Measurements from ENCODE around the gene CHSY1. TPM values are rescaled to one million over a fixed set of nuclear protein-coding genes. Genes with fewer than 3 reads are reported as not detected.

CHSY1 gene
- total RNA-seq, 6 experiments from 2014 or later, result 29.2 to 44.2 (median 40.0) TPM

GRCh38 chr15:101210466-101210865 is 41.4 kb downstream of the CHSY1 start:
- Mint-ChIP-seq H3K36me3 (ENCODE audit: low read depth) (peaks cover 19% of the 10 kb centered on the region), H3K27me3 (ENCODE audit: insufficient read depth) (peaks cover 4% of the 10 kb centered on the region), H3K4me1 (ENCODE audit: low read depth) (peaks cover 73% of the 10 kb centered on the region), H3K9me3 (no peaks in the 10 kb centered on the region), H3K27ac (peak overlapping the region; percentile 66; the same call in 1 of the 2 replicates), H3K4me3 (no peak overlapping the region)
- TF ChIP-seq CTCF (IDR thresholded peaks at IDR 0.05), result no peak
- no peak for DNase-seq

DNA sequence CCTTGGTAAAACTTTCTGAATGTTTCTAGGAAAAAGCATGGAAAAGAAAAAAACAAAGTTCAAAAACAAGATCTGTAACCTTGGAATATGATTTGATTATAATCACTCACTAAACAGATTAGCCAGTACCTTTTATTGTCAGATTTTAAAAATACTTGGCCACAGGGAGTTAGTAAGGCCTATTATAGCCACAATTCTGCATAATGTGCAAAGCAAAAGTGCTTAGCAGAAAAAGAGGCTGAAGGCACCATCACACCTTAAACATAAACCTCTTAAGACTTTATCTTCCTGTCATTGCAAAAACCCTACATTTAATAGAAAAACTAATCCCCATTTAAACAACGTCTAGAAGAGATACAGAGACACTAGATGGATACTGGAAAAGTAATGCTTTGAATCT is 41.8 kb downstream of the CHSY1 start:
- Mint-ChIP-seq H3K36me3 (ENCODE audit: low read depth) (peaks cover 19% of the 10 kb centered on the region), H3K27ac (peak overlapping the region; percentile 66; the same call in 1 of the 2 replicates), H3K4me1 (ENCODE audit: low read depth) (peaks cover 77% of the 10 kb centered on the region), H3K4me3 (no peak overlapping the region), H3K9me3 (no peaks in the 10 kb centered on the region), H3K27me3 (ENCODE audit: insufficient read depth) (peaks cover 4% of the 10 kb centered on the region)
- no peak for DNase-seq
- no peak for TF ChIP-seq CTCF (IDR thresholded peaks at IDR 0.05)

DNA sequence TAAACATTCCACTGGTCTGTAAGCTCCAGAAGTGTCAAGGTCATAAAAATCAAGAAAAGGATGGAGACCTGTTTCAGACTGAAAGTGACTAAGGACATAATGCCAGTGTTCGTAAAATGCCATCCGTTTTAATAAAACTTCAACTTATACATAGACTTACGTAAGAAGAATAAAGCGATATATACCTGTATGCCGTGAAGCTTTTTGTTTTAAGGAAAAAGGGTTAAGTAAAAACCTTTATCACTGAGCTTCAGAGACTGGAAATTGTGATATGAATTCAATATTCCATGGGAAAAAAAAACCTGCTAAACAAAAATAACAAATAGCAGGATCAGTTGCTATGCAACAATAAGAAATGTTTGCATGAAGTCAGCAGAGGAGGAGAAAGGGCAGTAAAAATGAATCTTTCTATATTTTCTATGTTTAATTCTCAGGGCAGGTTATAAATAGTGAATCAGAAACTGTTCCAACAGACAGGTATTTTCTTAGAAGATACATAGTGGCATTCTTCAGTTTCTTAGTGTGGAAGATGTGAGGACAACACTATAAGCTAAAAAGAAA is 42.5 kb downstream of the CHSY1 start:
- peaks cover 19% of the 10 kb centered on the region for H3K36me3 Mint-ChIP-seq (ENCODE audit: low read depth)
- TF ChIP-seq CTCF (IDR thresholded peaks at IDR 0.05), result no peak
- H3K4me3 Mint-ChIP-seq, result no peak overlapping the region
- no peak for DNase-seq
- peak overlapping the region; percentile 66 for H3K27ac Mint-ChIP-seq
- H3K9me3 Mint-ChIP-seq, result no peaks in the 10 kb centered on the region
- peaks cover 84% of the 10 kb centered on the region for H3K4me1 Mint-ChIP-seq (ENCODE audit: low read depth)
- peaks cover 4% of the 10 kb centered on the region for H3K27me3 Mint-ChIP-seq (ENCODE audit: insufficient read depth)

GRCh38 chr15:101207867-101208288 is 44.0 kb downstream of the CHSY1 start:
- no peaks in the 10 kb centered on the region for H3K9me3 Mint-ChIP-seq
- peaks cover 4% of the 10 kb centered on the region for H3K27me3 Mint-ChIP-seq (ENCODE audit: insufficient read depth)
- no peak for DNase-seq
- H3K27ac Mint-ChIP-seq, result peak overlapping the region; percentile 64
- TF ChIP-seq CTCF (IDR thresholded peaks at IDR 0.05), result no peak
- no peak overlapping the region for H3K4me3 Mint-ChIP-seq
- peaks cover 19% of the 10 kb centered on the region for H3K36me3 Mint-ChIP-seq (ENCODE audit: low read depth)
- peaks cover 90% of the 10 kb centered on the region for H3K4me1 Mint-ChIP-seq (ENCODE audit: low read depth)

- H3K4me1 Mint-ChIP-seq (ENCODE audit: low read depth), result peaks cover 89% of the 10 kb centered on the region
- peak overlapping the region; percentile 50 for H3K4me3 Mint-ChIP-seq
- peaks cover 19% of the 10 kb centered on the region for H3K36me3 Mint-ChIP-seq (ENCODE audit: low read depth)
- H3K27me3 Mint-ChIP-seq (ENCODE audit: insufficient read depth), result peaks cover 4% of the 10 kb centered on the region
- no peaks in the 10 kb centered on the region for H3K9me3 Mint-ChIP-seq
- peak overlapping the region; percentile 81 for H3K27ac Mint-ChIP-seq
- no peak for TF ChIP-seq CTCF (IDR thresholded peaks at IDR 0.05)
- no peak for DNase-seq
Measured at GRCh38 chr15:101206176-101206591, 45.7 kb downstream of the CHSY1 start.

Data from HFFc6 (cell line).